Keratinocyte (primary cell): ENCODE results near the gene TSFM. TPM values are rescaled to one million over a fixed set of nuclear protein-coding genes. Genes with fewer than 3 reads are reported as not detected.

Experiments used
- DNase-seq: peaks from one replicate; pipeline ENCODE4 v3.0.0-alpha.2; 2011; ENCODE audit warnings: low read depth, missing footprints, low spot score
- FAIRE-seq: peaks from 2 replicates; lab custom pipeline; 2011; peaks lifted over from hg19 to GRCh38; lab: Jason Lieb, UNC
- H2AFZ ChIP-seq: 2 replicates; pipeline ENCODE4 v1.6.0; 2012; ENCODE audit warnings: low read length, control low read depth, inconsistent platforms; ENCODE audit not compliant: control insufficient read depth
- H3K27ac ChIP-seq: 2 replicates; pipeline ENCODE4 v1.5.1; 2011; ENCODE audit warnings: low read length; ENCODE audit not compliant: control insufficient read depth, insufficient read depth
- H3K27me3 ChIP-seq: 3 replicates; pipeline ENCODE4 v1.6.0; 2011; ENCODE audit warnings: low read length; ENCODE audit not compliant: control insufficient read depth, insufficient read depth; ENCODE audit errors: extremely low read depth
- H3K36me3 ChIP-seq, 2 experiments: 2 replicates in 1 of 2; 3 replicates in 1 of 2; pipeline ENCODE4 v1.5.1; 2011; ENCODE audit warnings: low read length in 2 of 2, mild to moderate bottlenecking in 1 of 2; ENCODE audit not compliant: control insufficient read depth in 2 of 2, insufficient read depth in 2 of 2; ENCODE audit errors: extremely low read depth in 1 of 2
- H3K4me1 ChIP-seq: 3 replicates; pipeline ENCODE4 v1.5.1; 2011; ENCODE audit warnings: low read length; ENCODE audit not compliant: control insufficient read depth, insufficient read depth; ENCODE audit errors: extremely low read depth
- H3K4me2 ChIP-seq: 3 replicates; pipeline ENCODE4 v1.6.0; 2011; ENCODE audit warnings: low read depth, low read length; ENCODE audit not compliant: control insufficient read depth, insufficient read depth; ENCODE audit errors: extremely low read depth
- H3K4me3 ChIP-seq, 3 experiments: fragments of 200-600 bp in 1 of 3; sonication (generic) in 1 of 3; 2 replicates in 2 of 3; 3 replicates in 1 of 3; pipeline ENCODE4 v1.5.1; 2011 to 2016; ENCODE audit warnings: low read length in 3 of 3, mild to moderate bottlenecking in 3 of 3, control low read depth in 2 of 3, inconsistent platforms in 1 of 3, low read depth in 1 of 3, mixed read lengths in 1 of 3, mixed run types in 1 of 3, moderate library complexity in 1 of 3; ENCODE audit not compliant: control insufficient read depth in 2 of 3, insufficient read depth in 2 of 3; ENCODE audit errors: extremely low read depth in 1 of 3
- H3K79me2 ChIP-seq: 2 replicates; pipeline ENCODE4 v1.6.0; 2012; ENCODE audit warnings: low read length; ENCODE audit not compliant: control insufficient read depth, insufficient read depth
- H3K9ac ChIP-seq: 3 replicates; pipeline ENCODE4 v1.6.0; 2011; ENCODE audit warnings: low read length; ENCODE audit not compliant: control insufficient read depth, insufficient read depth; ENCODE audit errors: extremely low read depth
- H3K9me1 ChIP-seq: 3 replicates; pipeline ENCODE4 v1.6.0; 2011; ENCODE audit warnings: low read length; ENCODE audit not compliant: control insufficient read depth, insufficient read depth; ENCODE audit errors: extremely low read depth
- H3K9me3 ChIP-seq: 2 replicates; pipeline ENCODE4 v1.5.1; 2012; ENCODE audit warnings: low read depth, low read length; ENCODE audit not compliant: control insufficient read depth
- H4K20me1 ChIP-seq: 3 replicates; pipeline ENCODE4 v1.6.0; 2011; ENCODE audit warnings: low read length; ENCODE audit not compliant: control insufficient read depth, insufficient read depth; ENCODE audit errors: extremely low read depth
- EZH2 ChIP-seq: IDR thresholded peaks from one replicate; pipeline ENCODE4 v1.6.1; 2012; ENCODE audit warnings: inconsistent platforms, mild to moderate bottlenecking, low read length, moderate library complexity
- dilution Hi-C: fragments of 300-500 bp; cut with MboI; formaldehyde crosslinking; loops from one replicate; pipeline ENCODE4 v1.7.0; 2020; ENCODE audit warnings: low sequenced_read_pairs; ENCODE audit not compliant: extremely low pct_ligation_motif_present
- polyA plus RNA-seq, 5 experiments: library from polyadenylated mRNA; depleted of rRNA in 3 of 5; stranded (reverse) in 3 of 5; stranded (forward) in 1 of 5; unstranded in 1 of 5; fragments of >200 nt; gene quantifications; 1 replicate in 1 of 5; 2 replicates in 3 of 5; 3 replicates in 1 of 5; pipeline versions ENCODE4 v1.2.1 to v1.2.3, GENCODE V29; 2011 to 2012; ENCODE audit warnings: missing spikeins in 2 of 5, low read depth in 1 of 5, low replicate concordance in 1 of 5
- TF ChIP-seq, protein P1 (sequence below), 3 experiments: IDR thresholded peaks in 1 of 3; conservative IDR thresholded peaks in 1 of 3; optimal IDR thresholded peaks in 1 of 3; 2 replicates in 2 of 3; 3 replicates in 1 of 3; pipeline versions ENCODE3 to v1.5.1; 2011; ENCODE audit warnings: low read length in 3 of 3, mild to moderate bottlenecking in 3 of 3, moderate library complexity in 2 of 3, control low read depth in 1 of 3, inconsistent platforms in 1 of 3; ENCODE audit not compliant: insufficient read depth in 2 of 3; ENCODE audit errors: extremely low read depth in 1 of 3

The TSFM gene
- polyA plus RNA-seq, 1 donor (not counting 4 experiments of a cell fraction or from before 2014, with no cell fraction given), result 30.5 TPM

DNA sequence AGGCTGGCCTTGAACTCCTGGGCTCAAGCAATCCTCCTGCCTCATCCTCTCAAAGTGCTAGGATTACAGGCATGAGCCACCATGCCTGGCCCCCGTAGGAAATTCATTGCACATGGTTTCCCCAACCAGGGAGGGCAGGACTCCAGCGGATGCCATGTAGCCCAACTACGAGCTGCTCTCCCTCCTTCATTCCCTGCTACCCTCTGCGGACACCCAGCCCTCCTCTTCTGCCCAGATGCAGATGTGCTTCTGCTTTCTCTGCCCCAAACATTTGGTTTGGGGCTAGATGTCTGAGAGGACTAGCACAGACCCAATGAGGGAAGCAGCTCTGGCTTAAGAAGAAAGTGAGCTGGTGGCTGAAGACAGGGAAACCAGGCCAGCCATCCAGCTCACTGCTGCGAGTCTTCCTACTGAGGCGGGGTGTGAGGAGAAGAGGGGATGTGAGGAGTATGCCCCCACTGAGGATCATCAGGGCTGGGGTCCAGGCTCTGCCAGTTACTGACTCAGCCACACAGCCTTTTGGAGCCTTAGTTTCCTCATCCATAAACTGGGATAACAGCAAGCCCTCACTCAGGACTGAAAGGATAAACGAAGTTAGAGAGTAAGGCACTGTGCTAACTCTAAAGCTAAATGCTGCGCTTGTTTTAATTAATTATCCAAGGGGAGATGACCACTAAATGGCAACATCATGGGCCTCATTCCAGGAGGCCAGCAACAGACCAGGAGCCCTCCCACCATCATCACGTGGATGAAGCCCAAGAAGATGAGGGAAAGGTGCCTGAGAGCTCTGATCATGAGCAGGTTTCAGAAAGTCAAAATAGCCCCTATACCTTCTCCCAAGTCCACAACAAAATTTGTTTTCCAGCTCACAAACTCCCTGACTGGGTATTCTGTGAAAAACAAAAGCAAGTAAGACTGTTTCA is 53.0 kb downstream of the TSFM start:
- no peak for FAIRE-seq

DNA sequence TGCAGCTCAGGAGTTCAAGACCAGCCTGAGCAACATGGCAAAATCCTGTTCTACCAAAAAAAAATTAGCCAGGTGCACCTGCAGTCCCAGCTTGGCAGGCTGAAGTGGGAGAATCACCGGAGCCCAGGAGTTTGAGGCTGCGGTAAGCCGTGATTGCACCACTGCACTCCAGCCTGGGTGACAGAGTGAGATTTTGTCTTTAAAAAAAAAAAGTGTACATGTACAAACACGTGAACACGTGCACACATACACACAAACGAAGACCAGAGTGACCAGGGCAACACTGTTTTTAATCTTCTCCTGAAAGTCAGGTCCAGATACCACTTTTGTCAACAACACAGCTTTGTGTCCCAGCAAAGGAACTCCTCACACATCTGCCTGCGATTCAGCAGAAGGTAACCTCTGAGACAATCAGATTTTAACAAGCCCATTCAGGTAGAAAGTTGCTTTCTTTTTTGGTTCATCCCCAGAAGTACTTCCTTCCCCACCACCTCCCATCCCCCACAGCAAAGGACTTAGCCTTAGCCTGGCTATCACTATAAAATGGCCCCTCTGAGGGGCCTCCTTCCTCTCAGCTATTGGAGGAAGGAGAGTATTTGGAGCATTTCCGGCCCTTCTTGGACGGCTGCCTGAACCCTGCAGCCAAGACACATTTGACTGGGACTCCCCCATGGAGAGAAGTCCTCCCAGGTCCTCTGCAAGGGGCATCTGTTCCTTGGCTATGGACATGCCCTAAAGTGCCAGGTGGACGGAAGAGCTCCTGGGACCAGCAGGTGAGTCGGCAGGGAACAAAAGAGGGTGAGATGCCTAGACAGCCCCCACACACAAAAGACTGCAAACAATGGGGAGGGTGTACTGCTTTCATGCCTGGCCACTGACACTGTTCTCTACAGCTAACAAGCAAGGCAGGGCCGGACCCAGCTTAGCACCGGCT is 54.1 kb downstream of the TSFM start:
- no peak for FAIRE-seq
- H3K27ac ChIP-seq, result peak overlapping the region; percentile 56
- peak overlapping the region; percentile 42 for H3K4me2 ChIP-seq
- peaks cover 50% of the 10 kb centered on the region for H3K4me1 ChIP-seq
- no peak overlapping the region for H2AFZ ChIP-seq
- peaks cover 26% of the 10 kb centered on the region for H4K20me1 ChIP-seq
- TF ChIP-seq, protein P1, sequence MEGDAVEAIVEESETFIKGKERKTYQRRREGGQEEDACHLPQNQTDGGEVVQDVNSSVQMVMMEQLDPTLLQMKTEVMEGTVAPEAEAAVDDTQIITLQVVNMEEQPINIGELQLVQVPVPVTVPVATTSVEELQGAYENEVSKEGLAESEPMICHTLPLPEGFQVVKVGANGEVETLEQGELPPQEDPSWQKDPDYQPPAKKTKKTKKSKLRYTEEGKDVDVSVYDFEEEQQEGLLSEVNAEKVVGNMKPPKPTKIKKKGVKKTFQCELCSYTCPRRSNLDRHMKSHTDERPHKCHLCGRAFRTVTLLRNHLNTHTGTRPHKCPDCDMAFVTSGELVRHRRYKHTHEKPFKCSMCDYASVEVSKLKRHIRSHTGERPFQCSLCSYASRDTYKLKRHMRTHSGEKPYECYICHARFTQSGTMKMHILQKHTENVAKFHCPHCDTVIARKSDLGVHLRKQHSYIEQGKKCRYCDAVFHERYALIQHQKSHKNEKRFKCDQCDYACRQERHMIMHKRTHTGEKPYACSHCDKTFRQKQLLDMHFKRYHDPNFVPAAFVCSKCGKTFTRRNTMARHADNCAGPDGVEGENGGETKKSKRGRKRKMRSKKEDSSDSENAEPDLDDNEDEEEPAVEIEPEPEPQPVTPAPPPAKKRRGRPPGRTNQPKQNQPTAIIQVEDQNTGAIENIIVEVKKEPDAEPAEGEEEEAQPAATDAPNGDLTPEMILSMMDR (optimal IDR thresholded peaks at IDR 0.05 in 1 of 3, IDR thresholded peaks at IDR 0.05 in 1 of 3, conservative IDR thresholded peaks at IDR 0.05 in 1 of 3; ENCODE audit: extremely low read depth in 1 of 3, insufficient read depth in 2 of 3, low read length in 3 of 3), result no peak
- no peak for TF ChIP-seq EZH2
- DNase-seq, result no peak
- peaks cover 0 to 1% of the 10 kb centered on the region in 2 experiments for H3K36me3 ChIP-seq
- H3K27me3 ChIP-seq, result no peaks in the 10 kb centered on the region
- H3K9me3 ChIP-seq, result no peaks in the 10 kb centered on the region
- peak overlapping the region in 1 of 3 experiments; percentile 11 for H3K4me3 ChIP-seq
- dilution Hi-C loops, result no loop called here
- peak overlapping the region; percentile 2 for H3K9ac ChIP-seq
- peaks cover 85% of the 10 kb centered on the region for H3K79me2 ChIP-seq
- H3K9me1 ChIP-seq, result peaks cover 5% of the 10 kb centered on the region

More for the DNA sequence above, 53.0 kb downstream of the TSFM start:
- H3K4me1 ChIP-seq, result peaks cover 48% of the 10 kb centered on the region
- peaks cover 30% of the 10 kb centered on the region for H4K20me1 ChIP-seq
- H3K36me3 ChIP-seq, result peaks cover 0 to 1% of the 10 kb centered on the region in 2 experiments
- peak overlapping the region; percentile 42 for H3K4me2 ChIP-seq
- no peak for DNase-seq
- H3K27me3 ChIP-seq, result no peaks in the 10 kb centered on the region
- peak overlapping the region; percentile 7 for H3K9ac ChIP-seq
- TF ChIP-seq, protein P1 (optimal IDR thresholded peaks at IDR 0.05 in 1 of 3, IDR thresholded peaks at IDR 0.05 in 1 of 3, conservative IDR thresholded peaks at IDR 0.05 in 1 of 3; ENCODE audit: extremely low read depth in 1 of 3, insufficient read depth in 2 of 3, low read length in 3 of 3), result no peak
- TF ChIP-seq EZH2, result no peak
- no peak overlapping the region for H2AFZ ChIP-seq
- H3K79me2 ChIP-seq, result peaks cover 84% of the 10 kb centered on the region
- H3K9me1 ChIP-seq, result peaks cover 5% of the 10 kb centered on the region
- no peak overlapping the region for H3K27ac ChIP-seq
- no peak overlapping the region for H3K4me3 ChIP-seq
- dilution Hi-C loops, result no loop called here
- H3K9me3 ChIP-seq, result no peaks in the 10 kb centered on the region
